HEK293 (cell line): Measurements from ENCODE around the gene A1CF.
"Not testable (repeated sequence)": the region's sequence is repeated elsewhere in the genome, so short reads cannot be mapped to it uniquely, and the experiment has no call there.

ENCODE experiments used
- CTCF ChIP-seq: fragments of 450-650 bp; formaldehyde crosslinking; IDR thresholded peaks from 2 replicates; pipeline ENCODE4 v1.5.1; 2016; ENCODE audit warnings: missing biosample characterization, missing genetic modification characterization
- PRDM4 ChIP-seq: fragments of 450-650 bp; formaldehyde crosslinking; IDR thresholded peaks from 2 replicates; pipeline ENCODE4 v1.5.1; 2017; ENCODE audit warnings: missing biosample characterization, missing genetic modification characterization
- ZNF174 ChIP-seq: fragments of 450-650 bp; formaldehyde crosslinking; IDR thresholded peaks from 2 replicates; pipeline ENCODE4 v1.5.0; 2017; ENCODE audit warnings: missing biosample characterization, mild to moderate bottlenecking, missing genetic modification characterization
- ZNF623 ChIP-seq: fragments of 450-650 bp; formaldehyde crosslinking; IDR thresholded peaks from 2 replicates; pipeline ENCODE4 v1.5.1; 2016; ENCODE audit warnings: missing biosample characterization, missing genetic modification characterization
- ZNF701 ChIP-seq: fragments of 450-650 bp; formaldehyde crosslinking; IDR thresholded peaks from 2 replicates; pipeline ENCODE4 v1.5.1; 2016; ENCODE audit warnings: missing biosample characterization, missing genetic modification characterization

- TF ChIP-seq PRDM4 (tag by site-specific recombination); ZNF701; CTCF (tag by site-specific recombination); ZNF623; ZNF174 (tag by site-specific recombination): not testable (repeated sequence)
Observed at GRCh38 chr10:50905797-50906196, 20.4 kb upstream of the A1CF start.
